HG03280 (cell line): ENCODE measurements around the gene TLL2.

Experiments used
- ATAC-seq: cut with Tn5 transposase; IDR thresholded peaks from one replicate; pipeline ENCODE4 v1.9.1; 2021; ENCODE audit warnings: mild to moderate bottlenecking, moderate library complexity; ENCODE audit not compliant: unreplicated experiment

The TLL2 gene

DNA sequence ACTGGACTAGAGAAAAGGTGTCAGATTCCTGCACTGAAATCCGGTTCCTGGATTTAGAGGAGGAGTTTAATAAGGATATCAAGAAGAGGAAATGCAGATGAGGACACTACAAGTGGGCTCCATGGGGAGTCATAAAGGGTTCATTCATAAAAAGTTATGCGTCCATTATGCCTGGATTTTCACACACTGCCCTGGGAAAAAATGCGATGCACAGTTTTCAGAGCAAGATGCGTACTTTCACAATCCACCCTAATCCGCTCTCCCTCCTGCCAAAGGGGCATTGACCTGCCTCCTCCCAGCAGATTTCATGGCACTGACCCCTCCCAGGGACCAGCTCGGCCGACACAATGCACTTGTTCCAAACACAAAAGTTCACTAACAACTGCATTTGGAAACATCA is 112.7 kb downstream of the TLL2 start:
- no peak for ATAC-seq

DNA sequence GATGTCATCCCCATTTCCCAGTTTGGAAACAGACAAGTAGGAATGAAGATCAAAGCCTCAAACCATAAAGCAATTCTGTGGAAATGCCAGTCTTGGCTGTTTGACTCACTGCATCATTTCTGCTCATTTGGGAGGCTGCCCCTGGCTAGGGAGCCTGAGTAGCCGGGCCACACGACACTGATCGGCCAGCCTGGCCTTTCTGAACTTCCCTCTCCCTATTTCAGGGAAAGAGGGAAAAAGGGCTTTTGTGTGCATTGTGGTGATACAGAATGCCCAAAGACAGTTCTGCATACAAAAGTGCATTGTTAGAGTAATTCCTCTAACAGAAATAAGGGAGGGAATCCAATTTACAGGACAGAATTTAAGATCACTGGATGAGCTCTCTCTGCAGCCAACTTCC is 113.3 kb downstream of the TLL2 start:
- ATAC-seq: no peak

DNA sequence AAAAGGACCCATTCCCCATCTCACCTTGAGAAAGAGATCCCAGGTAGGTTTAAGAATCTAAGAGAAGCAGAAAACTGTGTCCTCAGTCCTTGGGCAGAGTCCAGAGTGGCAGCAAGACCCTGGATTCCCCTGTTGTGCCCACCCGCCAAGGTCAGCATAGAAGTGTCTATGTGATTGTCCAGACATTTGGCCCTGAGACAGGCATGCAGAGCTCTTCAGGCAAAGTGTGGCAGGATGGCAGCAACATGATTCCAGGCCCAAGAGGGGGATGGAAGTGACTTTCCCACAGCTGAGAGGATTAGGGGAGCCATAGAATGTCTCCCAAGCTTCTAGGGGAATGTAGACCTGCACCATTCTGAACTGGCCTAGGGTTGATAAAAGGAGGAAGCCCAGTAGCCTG is 115.8 kb downstream of the TLL2 start:
- no peak for ATAC-seq

DNA sequence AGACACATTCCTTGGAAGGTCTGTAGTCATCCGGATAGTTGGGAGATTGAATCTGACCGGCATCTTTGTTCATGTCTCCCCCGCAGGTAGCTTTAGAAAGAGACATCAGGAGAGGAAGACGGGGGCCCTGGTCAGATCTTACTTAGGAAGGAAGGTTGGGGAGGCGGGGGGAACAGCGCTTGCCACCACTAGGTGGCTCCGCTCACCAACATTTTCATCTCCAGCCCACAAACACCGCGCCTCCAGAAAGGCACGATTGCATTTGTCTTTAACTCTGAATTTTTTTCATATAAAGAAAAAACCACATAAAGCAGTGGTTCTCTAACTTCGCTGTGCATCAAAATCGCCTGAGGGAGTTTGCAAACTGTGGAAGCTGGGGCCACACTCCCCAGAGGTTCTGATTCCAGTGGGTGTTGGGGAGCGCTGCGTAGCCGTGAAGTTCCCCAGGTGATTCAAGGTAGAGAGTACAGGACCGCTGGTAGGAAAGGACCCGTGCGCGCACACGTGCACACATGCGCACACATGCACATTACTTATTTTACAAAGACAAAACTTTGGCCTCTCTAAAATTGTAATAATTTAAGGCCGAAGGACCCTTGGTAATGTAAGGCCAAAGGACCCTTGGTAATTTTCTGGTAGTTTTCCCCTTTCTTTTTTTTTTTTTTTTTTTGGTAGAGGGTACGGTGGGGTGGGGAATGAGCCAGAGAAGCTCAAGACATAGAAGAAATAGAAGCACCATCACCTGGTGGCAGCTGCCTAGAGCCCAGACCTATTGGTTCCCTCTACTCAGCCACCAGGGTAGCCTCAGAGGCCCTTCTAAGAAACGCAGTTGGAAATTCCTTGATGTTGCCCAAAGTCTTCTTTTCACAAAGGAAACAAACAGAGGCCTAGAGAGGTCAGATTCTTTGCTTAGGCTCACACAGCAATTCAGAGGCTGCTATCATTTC is 117.5 kb downstream of the TLL2 start:
- ATAC-seq: no peak

DNA sequence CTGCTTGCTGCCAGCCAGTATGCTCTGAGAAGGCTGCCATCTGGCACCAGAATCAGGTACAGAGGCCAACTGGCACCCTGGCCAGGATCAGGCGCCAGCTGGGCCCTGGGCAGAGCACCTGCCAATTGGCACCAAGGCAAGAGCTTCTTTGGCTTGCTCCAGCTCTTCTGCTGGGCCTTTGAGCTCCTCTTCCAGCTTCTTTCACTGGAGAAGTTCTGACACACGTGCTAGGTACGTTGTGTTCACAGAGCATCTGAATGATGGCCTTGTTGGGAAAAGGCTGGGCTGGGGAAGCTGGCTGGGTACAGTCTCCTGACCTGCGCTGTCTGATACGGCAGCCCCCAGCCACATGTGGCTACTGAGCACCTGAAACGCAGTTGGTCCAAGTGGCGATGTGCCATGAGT is 123.3 kb downstream of the TLL2 start:
- no peak for ATAC-seq

DNA sequence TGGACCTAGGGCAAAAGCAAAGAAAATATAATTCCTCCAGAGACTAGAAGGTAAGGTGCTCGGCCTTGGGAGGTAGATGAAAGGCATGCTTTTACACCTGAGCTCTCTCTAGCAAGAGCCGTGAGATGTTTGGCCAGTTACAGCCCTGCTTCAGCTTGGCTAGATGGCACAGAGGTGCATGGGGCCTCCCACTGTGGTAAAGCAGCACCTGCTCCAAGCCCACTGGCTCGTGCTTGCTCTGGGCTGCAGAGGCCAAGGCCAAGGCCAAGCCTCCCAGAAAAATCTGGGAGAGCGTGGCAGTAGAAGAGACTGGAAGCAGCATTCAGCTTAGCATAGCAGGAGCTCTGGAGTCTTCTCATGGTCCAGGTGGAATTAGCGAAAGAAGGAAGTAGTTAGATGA is 123.9 kb downstream of the TLL2 start:
- ATAC-seq: no peak

DNA sequence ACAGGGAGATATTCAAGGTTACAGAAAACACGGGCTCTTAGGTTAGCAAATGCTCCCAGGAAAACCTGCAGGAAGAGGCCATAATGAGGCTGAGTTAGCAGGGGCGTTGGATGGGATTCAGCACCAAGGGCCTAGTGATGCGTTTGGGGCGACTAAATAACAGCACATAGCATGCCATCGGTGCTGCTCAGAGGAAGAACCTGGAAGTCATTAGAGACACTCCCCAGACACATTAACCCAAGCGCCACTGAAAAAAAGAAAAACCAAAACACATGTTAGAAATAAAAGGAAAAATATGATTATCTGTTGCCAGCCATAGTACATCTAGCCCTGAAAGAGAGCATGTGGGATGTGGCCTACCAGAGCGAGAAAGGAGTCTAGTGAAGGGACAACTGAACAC is 126.1 kb downstream of the TLL2 start:
- no peak for ATAC-seq

DNA sequence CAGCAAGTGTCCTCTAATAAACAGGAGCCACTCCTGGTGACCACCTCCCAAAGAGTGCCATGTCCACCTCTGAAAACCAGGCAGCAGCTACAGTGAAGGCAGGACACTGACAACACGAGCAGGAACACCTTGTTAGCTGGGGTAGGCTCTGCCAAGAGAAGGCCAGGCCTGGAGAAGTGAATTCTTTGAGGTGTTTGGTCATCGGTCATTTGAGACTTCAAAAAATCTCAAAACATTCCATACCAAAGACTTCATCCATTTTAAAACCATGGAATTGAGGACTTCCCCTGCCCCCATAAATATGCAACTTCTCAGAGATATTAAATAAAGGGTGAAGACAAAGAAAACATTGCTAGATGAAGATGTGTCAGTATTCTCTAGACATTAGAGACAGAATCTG is 126.6 kb downstream of the TLL2 start:
- no peak for ATAC-seq

DNA sequence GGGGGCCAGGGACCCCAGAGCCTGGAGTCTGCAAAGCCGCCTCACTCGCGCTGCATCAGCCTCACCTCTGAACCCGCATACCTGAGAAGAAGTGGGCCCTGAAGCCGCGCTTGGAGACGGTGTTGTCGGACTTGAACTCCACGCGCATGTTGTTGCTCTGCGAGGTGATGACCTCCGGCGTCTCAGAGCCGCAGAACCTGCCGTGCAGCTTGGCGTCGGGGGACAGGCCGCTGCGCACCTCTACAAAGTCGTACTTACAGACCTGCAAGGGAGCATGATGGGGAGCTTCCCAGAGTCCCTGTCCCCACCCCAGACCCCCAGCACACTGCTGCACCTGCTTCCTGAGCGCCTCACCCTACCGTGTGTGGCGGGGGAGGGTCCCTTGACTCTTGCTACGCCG is 129.2 kb downstream of the TLL2 start:
- ATAC-seq: no peak

DNA sequence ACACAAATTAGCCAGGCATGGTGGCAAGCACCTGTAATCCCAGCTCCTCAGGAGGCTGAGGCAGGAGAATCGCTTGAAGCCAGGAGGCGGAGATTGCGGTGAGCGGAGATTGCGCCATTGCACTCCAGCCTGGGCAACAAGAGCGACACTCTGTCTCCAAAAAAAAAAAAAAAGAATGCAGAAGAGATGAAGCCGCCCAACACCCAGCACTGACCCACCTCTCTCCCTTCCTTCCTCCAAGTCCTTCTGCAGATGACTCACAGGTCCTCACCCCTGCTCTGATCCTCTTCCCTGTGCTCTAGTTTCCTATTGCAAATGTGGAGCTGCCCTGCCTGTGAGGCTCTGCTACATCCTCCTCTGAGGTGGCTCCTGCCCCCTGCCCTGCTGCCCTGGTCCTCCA is 132.9 kb downstream of the TLL2 start:
- ATAC-seq: no peak

DNA sequence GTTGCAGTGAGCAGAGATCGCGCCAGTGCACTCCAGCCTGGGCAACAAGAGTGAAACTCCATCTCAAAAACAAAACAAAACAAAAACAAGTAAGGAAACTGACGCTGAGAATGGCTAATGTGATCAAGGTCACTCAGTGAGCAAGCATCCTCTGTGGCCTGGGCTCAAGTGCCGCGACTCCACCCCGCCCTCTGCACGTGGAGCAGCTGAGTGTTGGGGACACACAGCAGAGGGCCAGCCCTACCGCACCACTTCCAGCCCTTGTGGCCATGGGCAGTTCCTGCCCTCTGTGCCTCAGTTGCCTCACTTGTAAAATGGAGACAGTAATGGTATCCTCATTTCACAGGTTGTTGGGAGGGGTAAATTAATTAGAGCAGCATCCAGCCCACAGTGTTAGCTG is 134.0 kb downstream of the TLL2 start:
- ATAC-seq: no peak

DNA sequence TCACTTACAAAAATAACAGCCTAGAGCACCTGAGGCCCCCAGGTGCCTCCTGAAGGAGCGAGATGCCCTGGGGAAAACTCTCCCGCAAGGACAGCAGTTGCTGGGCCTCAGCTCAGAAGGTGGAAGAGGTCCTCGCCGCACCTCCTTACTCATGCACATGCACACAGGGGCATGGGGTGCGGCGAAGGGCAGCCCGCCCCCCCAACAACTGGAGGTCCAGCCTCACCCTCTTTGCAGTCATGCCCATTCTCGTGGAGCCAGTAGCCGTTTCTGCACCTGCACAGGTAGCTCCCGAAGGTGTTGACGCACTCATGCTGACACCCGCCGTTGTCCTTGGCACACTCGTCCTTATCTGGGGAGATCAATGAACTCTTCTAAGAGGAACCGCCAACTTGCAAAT is 135.0 kb downstream of the TLL2 start:
- ATAC-seq: no peak

DNA sequence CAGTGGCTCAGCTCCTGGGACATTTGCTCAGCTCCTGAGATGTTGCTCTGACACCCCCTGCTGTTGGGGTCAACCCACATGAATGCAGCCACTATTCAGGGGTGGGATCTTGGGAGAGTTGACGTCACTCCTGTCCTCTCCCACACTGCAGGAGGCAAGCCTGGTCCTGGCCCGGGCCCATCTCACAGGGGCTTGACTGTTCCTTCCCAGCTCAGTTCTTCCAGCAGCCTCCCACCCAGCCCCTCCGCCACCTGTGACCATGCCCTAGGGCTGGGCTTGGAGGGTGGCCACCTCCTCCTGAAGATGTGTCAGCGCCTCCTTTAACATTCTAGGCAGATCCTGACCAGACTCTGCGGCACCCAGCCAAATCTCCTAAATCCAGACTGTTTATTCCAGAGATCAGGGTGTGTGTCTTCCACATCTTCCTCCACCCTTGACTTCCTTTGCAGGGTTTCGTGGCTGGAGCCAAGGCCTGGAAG is 135.9 kb downstream of the TLL2 start:
- ATAC-seq: no peak

DNA sequence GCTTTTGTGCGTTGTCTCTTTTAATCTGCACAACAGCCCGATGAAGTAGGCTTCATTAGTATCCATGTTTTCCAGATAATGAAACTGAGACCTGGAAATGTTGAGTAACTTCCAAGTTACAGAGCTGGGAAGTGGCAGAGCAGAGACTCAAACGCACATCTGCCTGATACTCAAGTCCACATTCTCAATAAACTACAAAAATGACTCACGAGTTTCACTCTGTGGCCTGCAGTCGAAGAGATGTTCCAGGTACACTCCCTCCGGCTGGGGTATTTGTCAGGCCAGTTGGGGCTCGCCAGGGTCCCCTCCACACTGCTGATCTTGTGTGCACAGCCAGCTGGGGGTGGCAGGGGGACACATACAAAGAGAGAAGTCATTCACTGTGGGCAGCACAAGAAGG is 137.2 kb downstream of the TLL2 start:
- no peak for ATAC-seq

DNA sequence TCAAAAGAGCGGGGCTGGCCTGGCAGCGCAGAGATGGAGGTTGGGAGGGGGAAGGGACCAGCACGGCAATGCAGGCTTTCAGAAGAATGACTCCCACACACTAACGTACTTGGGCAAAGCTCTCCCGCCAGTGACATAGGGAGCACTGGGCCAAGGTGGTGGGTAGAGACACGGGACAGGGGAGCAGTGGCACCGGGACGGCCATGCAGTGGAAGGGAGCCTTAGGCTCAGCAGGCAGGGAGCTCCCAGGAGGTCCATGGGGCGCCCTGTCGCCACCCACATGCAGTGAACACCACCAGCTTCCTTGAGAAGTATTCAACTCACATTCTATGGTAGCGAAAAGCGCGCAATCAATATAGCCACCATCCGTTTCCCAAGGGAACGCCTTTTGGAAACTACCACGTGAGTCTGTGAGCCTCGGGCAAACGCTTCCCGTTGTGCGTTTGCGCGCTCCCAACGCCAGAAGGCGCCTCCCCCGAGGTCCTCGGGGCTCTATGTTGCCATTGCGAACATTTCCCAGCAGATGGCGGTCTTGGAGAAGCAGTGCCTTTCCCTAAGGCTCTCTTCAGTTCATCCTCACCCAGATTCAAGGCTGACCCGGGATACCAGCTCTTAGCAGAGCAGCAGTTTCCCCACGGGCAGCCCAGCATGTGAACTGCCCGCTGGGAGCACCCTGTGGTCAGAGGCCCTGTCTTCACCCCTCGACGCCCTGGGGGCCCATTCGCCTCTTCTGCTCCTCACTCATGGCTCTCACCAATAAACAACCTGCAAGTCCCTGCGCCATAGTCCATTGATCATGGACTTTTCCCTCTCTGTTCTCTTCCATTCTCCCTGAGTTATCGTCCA is 138.5 kb downstream of the TLL2 start:
- peak; percentile 73 for ATAC-seq

DNA sequence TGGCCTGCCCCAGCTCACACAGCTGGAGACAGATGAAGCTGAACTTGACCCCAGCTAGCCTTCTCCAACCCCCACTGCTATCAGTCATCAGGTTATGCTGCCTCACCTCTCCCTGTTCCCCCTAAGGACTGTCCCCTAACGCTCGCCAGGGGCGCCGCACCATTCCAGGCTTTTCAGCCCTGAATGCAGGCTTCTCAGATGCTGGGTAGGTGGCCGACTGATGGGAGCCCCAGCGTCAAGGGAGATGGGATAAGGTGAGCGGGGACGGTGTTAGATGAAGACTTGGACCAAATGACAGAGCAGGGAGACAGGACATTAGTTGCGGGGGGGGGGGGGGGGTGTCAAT is 139.1 kb downstream of the TLL2 start:
- ATAC-seq: no peak

DNA sequence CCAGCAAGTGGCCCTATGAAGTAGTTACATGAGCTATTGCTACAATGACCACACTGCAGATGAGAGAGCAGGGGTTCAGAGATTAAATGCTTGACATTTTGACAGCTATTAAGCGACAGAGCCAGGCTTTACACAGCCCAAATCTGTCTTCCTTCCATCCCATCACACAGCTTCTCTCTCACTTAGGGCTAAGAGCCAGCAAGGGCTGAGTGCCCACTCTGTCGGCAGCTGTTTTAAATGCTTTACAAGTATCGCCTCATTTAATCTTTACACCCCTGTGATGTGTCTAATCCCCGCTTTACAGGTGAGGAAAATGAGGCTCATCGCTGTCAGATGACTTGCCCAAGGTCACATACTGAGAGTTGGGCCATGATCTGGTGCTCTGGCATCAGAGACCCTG is 139.7 kb downstream of the TLL2 start:
- ATAC-seq: no peak

DNA sequence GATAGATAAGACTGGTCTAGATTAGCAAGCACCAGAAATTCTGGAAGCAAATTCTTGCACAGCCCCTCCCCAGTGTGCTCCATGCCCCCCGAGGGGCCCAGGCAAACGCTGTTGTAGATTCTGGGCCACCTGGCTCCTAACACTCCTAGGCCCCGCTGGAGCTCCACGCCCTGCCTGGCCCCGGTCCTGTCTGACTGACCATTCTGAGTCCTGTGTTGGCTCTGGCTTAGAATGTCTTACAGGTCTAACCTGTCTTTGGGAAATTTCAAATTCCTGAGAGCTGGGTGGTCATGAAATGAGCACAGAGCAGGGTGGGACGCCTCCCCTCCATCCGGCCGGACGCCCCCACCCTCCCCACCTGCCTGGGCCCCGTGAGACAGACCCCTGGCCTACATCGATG is 142.4 kb downstream of the TLL2 start:
- no peak for ATAC-seq

DNA sequence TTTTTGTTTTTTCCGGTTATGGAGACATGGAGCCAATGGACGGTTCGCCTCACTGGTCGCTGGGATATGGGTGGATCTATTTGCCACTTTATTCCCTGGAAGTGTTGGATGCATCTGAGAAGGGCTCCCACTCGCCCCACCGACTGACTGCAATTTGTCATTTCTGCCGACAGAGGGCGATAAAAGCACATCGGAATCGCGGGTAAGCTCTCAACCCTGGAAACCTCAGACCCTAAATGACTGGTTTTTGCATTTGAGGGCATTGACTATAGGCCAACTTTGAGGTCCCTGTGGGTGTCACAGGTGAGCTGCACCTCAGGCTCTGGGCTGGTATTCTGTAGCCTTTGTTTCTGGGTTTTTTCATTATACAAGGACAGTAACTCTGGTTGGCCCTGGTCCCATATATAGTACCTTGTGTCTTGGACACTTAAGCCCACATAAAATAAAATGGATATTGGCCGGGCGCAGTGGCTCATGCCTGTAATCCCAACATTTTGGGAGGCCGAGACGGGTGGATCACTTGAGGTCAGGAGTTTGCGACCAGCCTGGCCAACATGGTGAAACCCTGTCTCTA is 143.1 kb downstream of the TLL2 start:
- no peak for ATAC-seq

DNA sequence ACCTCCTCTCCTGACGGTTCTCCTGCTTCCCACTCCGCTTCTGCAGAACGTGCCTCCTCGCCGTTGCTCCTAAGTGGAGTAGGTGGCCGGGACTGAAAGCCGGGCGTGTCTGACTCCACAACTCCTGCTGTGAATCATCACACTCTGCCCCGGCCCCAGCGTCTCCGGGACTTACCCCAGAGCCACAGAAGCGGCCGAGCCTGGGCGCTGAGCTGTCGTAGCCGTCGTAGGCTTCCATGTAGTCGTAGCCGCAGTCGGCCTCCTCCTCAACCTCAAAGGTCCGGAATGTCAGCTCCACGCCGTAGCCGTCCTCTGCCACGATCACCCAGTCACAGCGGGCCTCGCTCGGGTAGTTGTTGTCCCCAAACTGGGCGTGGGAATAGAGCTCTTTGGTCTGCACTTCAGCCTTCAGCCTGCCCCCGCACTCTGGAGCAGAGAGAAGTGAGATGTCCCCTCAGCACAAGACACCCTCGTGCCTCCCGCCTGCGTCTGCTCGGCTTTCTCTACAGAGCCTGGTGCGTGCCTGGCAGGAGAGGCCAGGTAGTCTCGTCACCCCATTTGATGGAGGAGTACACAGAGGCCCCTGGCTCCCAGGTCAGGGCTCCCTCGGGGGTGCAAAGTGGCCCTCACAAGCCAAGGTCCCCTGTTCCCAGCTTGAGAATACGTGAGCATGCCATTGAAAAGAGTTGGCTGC is 143.7 kb downstream of the TLL2 start:
- no peak for ATAC-seq

DNA sequence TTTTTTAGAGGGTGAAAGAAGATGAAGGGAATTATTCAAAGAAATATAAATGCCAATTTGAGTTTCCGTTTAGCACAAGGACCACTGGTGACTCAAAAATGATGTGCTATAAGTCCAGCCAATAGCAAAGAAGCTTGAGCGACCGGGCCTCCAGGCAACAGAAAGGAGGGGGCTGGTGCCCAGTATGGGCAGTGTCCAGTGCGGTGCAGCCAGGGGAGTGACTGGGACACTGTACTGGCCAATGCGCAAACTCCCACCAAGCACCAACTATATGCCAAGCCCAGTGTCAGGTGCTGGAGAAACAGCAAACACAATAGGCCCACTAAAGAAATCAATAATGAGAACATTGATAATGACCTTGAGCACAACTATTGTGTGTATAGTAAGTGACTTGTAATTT is 144.8 kb downstream of the TLL2 start:
- ATAC-seq: no peak
